B cell (primary cell): Measurements from ENCODE around the gene RNF213. TPM values are rescaled to one million over a fixed set of nuclear protein-coding genes. Genes with fewer than 3 reads are reported as not detected.
A peak's percentile ranks its signal among the peaks of the same experiment; 100 is the strongest.

Experiments
- ATAC-seq: fragments of 200-7000 bp; cut with Tn5 transposase; one replicate; pipeline ENCODE4 v1.10.0; 2021; ENCODE audit warnings: low read depth, mild to moderate bottlenecking, moderate number of reproducible peaks, moderate library complexity
- CTCF ChIA-PET: fragments of 350-600 bp; sonication (Branson Sonifier 250); formaldehyde crosslinking; loops from one replicate; lab custom pipeline; 2021; ENCODE audit warnings: antibody characterized with exemption, inconsistent platforms; lab: Charles Lee
- POLR2A ChIA-PET: fragments of 350-600 bp; sonication (Branson Sonifier 250); formaldehyde crosslinking; loops from one replicate; lab custom pipeline; 2021; ENCODE audit warnings: antibody characterized with exemption; lab: Charles Lee
- DNase-seq: peaks from one replicate; pipeline ENCODE4 v3.0.0; 2013
- H2AFZ ChIP-seq: 2 replicates; pipeline ENCODE4 v1.6.1; 2012; ENCODE audit warnings: mild to moderate bottlenecking, low read depth, low read length; ENCODE audit not compliant: insufficient read depth, poor library complexity, severe bottlenecking
- H3K27ac ChIP-seq, 2 donors: 1 replicate in 1 of 2; 2 replicates in 1 of 2; pipeline ENCODE4 v1.5.1; 2012 to 2013; ENCODE audit warnings: low read length in 2 of 2, mild to moderate bottlenecking in 2 of 2, moderate library complexity in 1 of 2
- H3K27me3 ChIP-seq, 4 experiments: fragments of 200-600 bp in 1 of 4; sonication (generic) in 1 of 4; replicated peaks in 1 of 4; 1 replicate in 2 of 4; 2 replicates in 2 of 4; pipeline versions ENCODE4 v1.6.1 to v1.7.0; 2013 to 2016; ENCODE audit warnings: low read length in 3 of 4, mild to moderate bottlenecking in 2 of 4, mixed read lengths in 1 of 4, moderate library complexity in 1 of 4; ENCODE audit not compliant: insufficient read depth in 4 of 4, control insufficient read depth in 3 of 4; ENCODE audit errors: control extremely low read depth in 1 of 4
- H3K36me3 ChIP-seq, 2 experiments: replicated peaks in 1 of 2; 1 replicate in 1 of 2; 2 replicates in 1 of 2; pipeline versions ENCODE4 v1.6.1 to v1.7.1; 2013; ENCODE audit warnings: low read length in 1 of 2; ENCODE audit not compliant: insufficient read depth in 2 of 2, control insufficient read depth in 1 of 2; ENCODE audit errors: control extremely low read depth in 1 of 2, extremely low read depth in 1 of 2
- H3K4me1 ChIP-seq, 2 donors: fragments of 200-600 bp in 1 of 2; sonication (generic) in 1 of 2; 1 replicate in 1 of 2; 2 replicates in 1 of 2; pipeline versions ENCODE4 v1.5.1 to v1.6.1; 2013 to 2017; ENCODE audit warnings: low read length in 2 of 2; ENCODE audit not compliant: control insufficient read depth in 2 of 2, insufficient read depth in 2 of 2
- H3K4me2 ChIP-seq: replicated peaks from 2 replicates; pipeline ENCODE3; 2012; ENCODE audit warnings: mild to moderate bottlenecking, low read depth, low read length; ENCODE audit not compliant: poor library complexity, severe bottlenecking
- H3K4me3 ChIP-seq, 5 experiments: fragments of 200-600 bp in 1 of 5; sonication (generic) in 1 of 5; 1 replicate in 3 of 5; 2 replicates in 2 of 5; pipeline versions ENCODE4 v1.5.1 to v1.7.0; 2011 to 2016; ENCODE audit warnings: low read length in 4 of 5, mild to moderate bottlenecking in 4 of 5, low read depth in 2 of 5, control low read depth in 1 of 5, moderate library complexity in 1 of 5; ENCODE audit not compliant: insufficient read depth in 1 of 5; ENCODE audit errors: control extremely low read depth in 1 of 5, extremely low read depth in 1 of 5
- H3K79me2 ChIP-seq: fragments of 200-600 bp; sonication (generic); one replicate; pipeline ENCODE4 v1.6.0; 2016; ENCODE audit warnings: low read length; ENCODE audit not compliant: control insufficient read depth, insufficient read depth
- H3K9ac ChIP-seq: fragments of 200-600 bp; sonication (generic); 2 replicates; pipeline ENCODE4 v1.6.1; 2017; ENCODE audit warnings: mild to moderate bottlenecking, low read length, moderate library complexity
- H3K9me3 ChIP-seq, 3 donors: one replicate each; pipeline versions ENCODE4 v1.6.1 to v1.7.1; 2013; ENCODE audit warnings: low read length in 2 of 3; ENCODE audit not compliant: control insufficient read depth in 2 of 3, insufficient read depth in 1 of 3; ENCODE audit errors: control extremely low read depth in 1 of 3
- H4K20me1 ChIP-seq: 2 replicates; pipeline ENCODE4 v1.6.0; 2012; ENCODE audit warnings: mild to moderate bottlenecking, low read length; ENCODE audit not compliant: insufficient read depth, control insufficient read depth, poor library complexity, severe bottlenecking
- H3K27ac Mint-ChIP-seq: one replicate; pipeline ENCODE4 v1.8.0; 2021; ENCODE audit warnings: mixed read lengths
- H3K27me3 Mint-ChIP-seq: one replicate; pipeline ENCODE4 v1.8.0; 2021; ENCODE audit warnings: mixed read lengths
- H3K4me1 Mint-ChIP-seq: one replicate; pipeline ENCODE4 v1.8.0; 2021; ENCODE audit warnings: mixed read lengths
- H3K4me3 Mint-ChIP-seq: one replicate; pipeline ENCODE4 v1.8.0; 2021; ENCODE audit warnings: mixed read lengths
- H3K9me3 Mint-ChIP-seq: one replicate; pipeline ENCODE4 v1.8.0; 2022; ENCODE audit warnings: mixed read lengths; ENCODE audit not compliant: insufficient read depth
- EZH2 ChIP-seq: IDR thresholded peaks from 2 replicates; pipeline ENCODE4 v1.6.1; 2012; ENCODE audit warnings: borderline replicate concordance, low read depth, mild to moderate bottlenecking, moderate library complexity, low read length; ENCODE audit not compliant: insufficient read depth, poor library complexity, severe bottlenecking
- WGBS: methylation state at CpG from one replicate; pipeline ENCODE4 v1.1.5; 2013; ENCODE audit warnings: missing lambda C conversion rate; ENCODE audit not compliant: insufficient coverage; 5-methylcytosine and 5-hydroxymethylcytosine counted together
- intact Hi-C: fragments of 100-400 bp; cut with micrococcal nuclease; formaldehyde crosslinking; loops from one replicate; pipeline ENCODE4 v1.10.0; 2022
- polyA plus RNA-seq: library from polyadenylated mRNA; depleted of rRNA; stranded (reverse); fragments of >200 nt; gene quantifications from 2 replicates; pipeline ENCODE4 v1.2.3, GENCODE V29; 2012
- total RNA-seq, 2 donors: library from RNA; stranded (reverse); fragments of 120-200 nt in 1 of 2; gene quantifications; 1 replicate in 1 of 2; 2 replicates in 1 of 2; pipeline versions ENCODE4 v1.2.3 to v1.2.4, GENCODE V29; 2013 to 2022
- TF ChIP-seq, protein P1 (sequence below): fragments of 200-600 bp; IDR thresholded peaks from one replicate; pipeline ENCODE4 v1.8.0; 2022; ENCODE audit warnings: antibody characterized with exemption, mild to moderate bottlenecking

RNF213 gene
- total and polyA plus RNA-seq, 2 donors (not counting 1 experiment from before 2014, with no cell fraction given), result 121 to 287 TPM

DNA sequence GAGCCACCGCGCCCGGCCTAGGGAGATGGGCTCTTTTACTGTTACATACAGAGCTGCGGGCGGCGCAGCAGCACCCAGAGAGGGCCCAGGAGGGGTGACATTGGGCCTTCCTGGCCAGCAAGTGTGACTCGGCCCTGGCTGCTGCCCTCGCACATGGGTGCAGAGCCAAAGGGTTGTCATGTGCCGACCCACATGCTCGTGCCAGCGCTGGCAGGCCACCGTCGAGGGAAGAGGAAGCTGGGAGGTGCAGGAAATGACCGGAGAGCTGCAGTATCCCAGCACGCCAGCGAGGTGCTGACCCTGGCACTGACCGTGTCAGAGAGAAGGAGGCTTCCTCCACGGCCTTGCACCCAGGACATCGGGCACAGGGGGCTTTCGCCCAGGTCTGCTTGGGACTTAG, 162.3 kb downstream of the RNF213 start:
- ATAC-seq (no peak), DNase-seq (no peak)
- H3K9ac ChIP-seq, result no peak overlapping the region
- no peaks in the 10 kb centered on the region for H4K20me1 ChIP-seq
- H3K9me3 Mint-ChIP-seq, result no peaks in the 10 kb centered on the region
- CTCF ChIA-PET, result interaction anchor here (6.7 kb wide), 1 partner anchor 153 kb away, joined by 75 read pairs; no protein-coding TSS in a partner anchor
- H3K27me3 ChIP-seq, result peaks cover 0 to 3% (median 0%) of the 10 kb centered on the region in 4 experiments
- H3K79me2 ChIP-seq, result peaks cover 3% of the 10 kb centered on the region
- H3K9me3 ChIP-seq, result no peaks in the 10 kb centered on the region
- POLR2A ChIA-PET, result no interaction called here
- H3K4me1 ChIP-seq, result peaks cover 37 to 39% of the 10 kb centered on the region in 2 donors
- peaks cover 30% of the 10 kb centered on the region for H3K4me1 Mint-ChIP-seq
- peaks cover 0 to 8% of the 10 kb centered on the region in 2 experiments for H3K36me3 ChIP-seq
- H3K27ac ChIP-seq, result no peak overlapping the region
- no peak overlapping the region for H3K4me3 ChIP-seq
- WGBS, result 85% methylated on average over 17 of the region's 20 CpGs
- no peak overlapping the region for H2AFZ ChIP-seq
- no peak overlapping the region for H3K4me3 Mint-ChIP-seq
- intact Hi-C loops, result no loop called here
- H3K27ac Mint-ChIP-seq, result no peak overlapping the region
- H3K4me2 ChIP-seq, result no peak overlapping the region
- H3K27me3 Mint-ChIP-seq, result no peaks in the 10 kb centered on the region
- TF ChIP-seq EZH2, result no peak
- TF ChIP-seq, protein P1, sequence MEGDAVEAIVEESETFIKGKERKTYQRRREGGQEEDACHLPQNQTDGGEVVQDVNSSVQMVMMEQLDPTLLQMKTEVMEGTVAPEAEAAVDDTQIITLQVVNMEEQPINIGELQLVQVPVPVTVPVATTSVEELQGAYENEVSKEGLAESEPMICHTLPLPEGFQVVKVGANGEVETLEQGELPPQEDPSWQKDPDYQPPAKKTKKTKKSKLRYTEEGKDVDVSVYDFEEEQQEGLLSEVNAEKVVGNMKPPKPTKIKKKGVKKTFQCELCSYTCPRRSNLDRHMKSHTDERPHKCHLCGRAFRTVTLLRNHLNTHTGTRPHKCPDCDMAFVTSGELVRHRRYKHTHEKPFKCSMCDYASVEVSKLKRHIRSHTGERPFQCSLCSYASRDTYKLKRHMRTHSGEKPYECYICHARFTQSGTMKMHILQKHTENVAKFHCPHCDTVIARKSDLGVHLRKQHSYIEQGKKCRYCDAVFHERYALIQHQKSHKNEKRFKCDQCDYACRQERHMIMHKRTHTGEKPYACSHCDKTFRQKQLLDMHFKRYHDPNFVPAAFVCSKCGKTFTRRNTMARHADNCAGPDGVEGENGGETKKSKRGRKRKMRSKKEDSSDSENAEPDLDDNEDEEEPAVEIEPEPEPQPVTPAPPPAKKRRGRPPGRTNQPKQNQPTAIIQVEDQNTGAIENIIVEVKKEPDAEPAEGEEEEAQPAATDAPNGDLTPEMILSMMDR, result no peak

GRCh38 chr17:80423536-80424225, 163.0 kb downstream of the RNF213 start:
- WGBS, result 82% methylated on average over 12 of the region's 13 CpGs
- Histone ChIP-seq H3K79me2 (peaks cover 3% of the 10 kb centered on the region), H3K4me3 (no peak overlapping the region), H3K27ac (peak overlapping the region in 1 of 2 donors; percentile 22), H4K20me1 (no peaks in the 10 kb centered on the region), H3K27me3 (peaks cover 0 to 3% (median 0%) of the 10 kb centered on the region in 4 experiments), H3K9ac (peak overlapping the region; percentile 39), H3K36me3 (peaks cover 0 to 8% of the 10 kb centered on the region in 2 experiments), H3K4me2 (peak overlapping the region; percentile 68), H2AFZ (no peak overlapping the region), H3K4me1 (peaks cover 37 to 39% of the 10 kb centered on the region in 2 donors), H3K9me3 (no peaks in the 10 kb centered on the region)
- DNase-seq (no peak), ATAC-seq (no peak)
- Mint-ChIP-seq H3K4me3 (no peak overlapping the region), H3K27me3 (no peaks in the 10 kb centered on the region), H3K27ac (no peak overlapping the region), H3K4me1 (peaks cover 27% of the 10 kb centered on the region), H3K9me3 (no peaks in the 10 kb centered on the region)
- ChIA-PET POLR2A (interaction anchor here (0.9 kb wide), 1 partner anchor 45 kb away, joined by 3 read pairs; no protein-coding TSS in a partner anchor), CTCF (interaction anchor here (1.0 to 6.7 kb wide), 4 partner anchors 152 to 600 kb away, joined by 3 to 75 read pairs (median 6); no protein-coding TSS in a partner anchor)
- no peak for TF ChIP-seq EZH2
- TF ChIP-seq, protein P1, result no peak
- intact Hi-C loops, result no loop called here
